B cell (primary cell): Measurements from ENCODE around the gene RABL2A. TPM values are rescaled to one million over a fixed set of nuclear protein-coding genes. Genes with fewer than 3 reads are reported as not detected.
"Not testable (repeated sequence)": the region's sequence is repeated elsewhere in the genome, so short reads cannot be mapped to it uniquely, and the experiment has no call there.

Source experiments
- ATAC-seq: fragments of 200-7000 bp; cut with Tn5 transposase; one replicate; pipeline ENCODE4 v1.10.0; 2021; ENCODE audit warnings: low read depth, mild to moderate bottlenecking, moderate number of reproducible peaks, moderate library complexity
- CTCF ChIA-PET: fragments of 350-600 bp; sonication (Branson Sonifier 250); formaldehyde crosslinking; loops from one replicate; lab custom pipeline; 2021; ENCODE audit warnings: antibody characterized with exemption, inconsistent platforms; lab: Charles Lee
- POLR2A ChIA-PET: fragments of 350-600 bp; sonication (Branson Sonifier 250); formaldehyde crosslinking; loops from one replicate; lab custom pipeline; 2021; ENCODE audit warnings: antibody characterized with exemption; lab: Charles Lee
- DNase-seq: peaks from one replicate; pipeline ENCODE4 v3.0.0; 2013
- H2AFZ ChIP-seq: 2 replicates; pipeline ENCODE4 v1.6.1; 2012; ENCODE audit warnings: mild to moderate bottlenecking, low read depth, low read length; ENCODE audit not compliant: insufficient read depth, poor library complexity, severe bottlenecking
- H3K27ac ChIP-seq, 2 donors: 1 replicate in 1 of 2; 2 replicates in 1 of 2; pipeline ENCODE4 v1.5.1; 2012 to 2013; ENCODE audit warnings: low read length in 2 of 2, mild to moderate bottlenecking in 2 of 2, moderate library complexity in 1 of 2
- H3K27me3 ChIP-seq, 4 experiments: fragments of 200-600 bp in 1 of 4; sonication (generic) in 1 of 4; replicated peaks in 1 of 4; 1 replicate in 2 of 4; 2 replicates in 2 of 4; pipeline versions ENCODE4 v1.6.1 to v1.7.0; 2013 to 2016; ENCODE audit warnings: low read length in 3 of 4, mild to moderate bottlenecking in 2 of 4, mixed read lengths in 1 of 4, moderate library complexity in 1 of 4; ENCODE audit not compliant: insufficient read depth in 4 of 4, control insufficient read depth in 3 of 4; ENCODE audit errors: control extremely low read depth in 1 of 4
- H3K36me3 ChIP-seq, 2 experiments: replicated peaks in 1 of 2; 1 replicate in 1 of 2; 2 replicates in 1 of 2; pipeline versions ENCODE4 v1.6.1 to v1.7.1; 2013; ENCODE audit warnings: low read length in 1 of 2; ENCODE audit not compliant: insufficient read depth in 2 of 2, control insufficient read depth in 1 of 2; ENCODE audit errors: control extremely low read depth in 1 of 2, extremely low read depth in 1 of 2
- H3K4me1 ChIP-seq, 2 donors: fragments of 200-600 bp in 1 of 2; sonication (generic) in 1 of 2; 1 replicate in 1 of 2; 2 replicates in 1 of 2; pipeline versions ENCODE4 v1.5.1 to v1.6.1; 2013 to 2017; ENCODE audit warnings: low read length in 2 of 2; ENCODE audit not compliant: control insufficient read depth in 2 of 2, insufficient read depth in 2 of 2
- H3K4me2 ChIP-seq: replicated peaks from 2 replicates; pipeline ENCODE3; 2012; ENCODE audit warnings: mild to moderate bottlenecking, low read depth, low read length; ENCODE audit not compliant: poor library complexity, severe bottlenecking
- H3K4me3 ChIP-seq, 5 experiments: fragments of 200-600 bp in 1 of 5; sonication (generic) in 1 of 5; 1 replicate in 3 of 5; 2 replicates in 2 of 5; pipeline versions ENCODE4 v1.5.1 to v1.7.0; 2011 to 2016; ENCODE audit warnings: low read length in 4 of 5, mild to moderate bottlenecking in 4 of 5, low read depth in 2 of 5, control low read depth in 1 of 5, moderate library complexity in 1 of 5; ENCODE audit not compliant: insufficient read depth in 1 of 5; ENCODE audit errors: control extremely low read depth in 1 of 5, extremely low read depth in 1 of 5
- H3K79me2 ChIP-seq: fragments of 200-600 bp; sonication (generic); one replicate; pipeline ENCODE4 v1.6.0; 2016; ENCODE audit warnings: low read length; ENCODE audit not compliant: control insufficient read depth, insufficient read depth
- H3K9ac ChIP-seq: fragments of 200-600 bp; sonication (generic); 2 replicates; pipeline ENCODE4 v1.6.1; 2017; ENCODE audit warnings: mild to moderate bottlenecking, low read length, moderate library complexity
- H3K9me3 ChIP-seq, 3 donors: one replicate each; pipeline versions ENCODE4 v1.6.1 to v1.7.1; 2013; ENCODE audit warnings: low read length in 2 of 3; ENCODE audit not compliant: control insufficient read depth in 2 of 3, insufficient read depth in 1 of 3; ENCODE audit errors: control extremely low read depth in 1 of 3
- H4K20me1 ChIP-seq: 2 replicates; pipeline ENCODE4 v1.6.0; 2012; ENCODE audit warnings: mild to moderate bottlenecking, low read length; ENCODE audit not compliant: insufficient read depth, control insufficient read depth, poor library complexity, severe bottlenecking
- H3K27ac Mint-ChIP-seq: one replicate; pipeline ENCODE4 v1.8.0; 2021; ENCODE audit warnings: mixed read lengths
- H3K27me3 Mint-ChIP-seq: one replicate; pipeline ENCODE4 v1.8.0; 2021; ENCODE audit warnings: mixed read lengths
- H3K4me1 Mint-ChIP-seq: one replicate; pipeline ENCODE4 v1.8.0; 2021; ENCODE audit warnings: mixed read lengths
- H3K4me3 Mint-ChIP-seq: one replicate; pipeline ENCODE4 v1.8.0; 2021; ENCODE audit warnings: mixed read lengths
- H3K9me3 Mint-ChIP-seq: one replicate; pipeline ENCODE4 v1.8.0; 2022; ENCODE audit warnings: mixed read lengths; ENCODE audit not compliant: insufficient read depth
- CTCF ChIP-seq: fragments of 200-600 bp; IDR thresholded peaks from one replicate; pipeline ENCODE4 v1.8.0; 2022; ENCODE audit warnings: antibody characterized with exemption, mild to moderate bottlenecking
- WGBS: methylation state at CpG from one replicate; pipeline ENCODE4 v1.1.5; 2013; ENCODE audit warnings: missing lambda C conversion rate; ENCODE audit not compliant: insufficient coverage; 5-methylcytosine and 5-hydroxymethylcytosine counted together
- intact Hi-C: fragments of 100-400 bp; cut with micrococcal nuclease; formaldehyde crosslinking; loops from one replicate; pipeline ENCODE4 v1.10.0; 2022
- polyA plus RNA-seq: library from polyadenylated mRNA; depleted of rRNA; stranded (reverse); fragments of >200 nt; gene quantifications from 2 replicates; pipeline ENCODE4 v1.2.3, GENCODE V29; 2012
- total RNA-seq, 2 donors: library from RNA; stranded (reverse); fragments of 120-200 nt in 1 of 2; gene quantifications; 1 replicate in 1 of 2; 2 replicates in 1 of 2; pipeline versions ENCODE4 v1.2.3 to v1.2.4, GENCODE V29; 2013 to 2022

The RABL2A gene
- total and polyA plus RNA-seq, 2 donors (not counting 1 experiment from before 2014, with no cell fraction given), result 50.6 to 84.7 TPM

GRCh38 chr2:113587201-113587600 lies 39.9 kb upstream of the RABL2A start:
- WGBS, result no CpG with 5 or more reads among the region's 3 CpGs
- POLR2A ChIA-PET, H3K27me3 ChIP-seq, H3K27me3 Mint-ChIP-seq, H3K36me3 ChIP-seq, H3K4me3 ChIP-seq, H3K27ac ChIP-seq, H3K9me3 ChIP-seq, H2AFZ ChIP-seq, CTCF ChIA-PET, H3K4me1 ChIP-seq, H3K27ac Mint-ChIP-seq, H3K4me3 Mint-ChIP-seq, H3K79me2 ChIP-seq, H4K20me1 ChIP-seq, H3K4me2 ChIP-seq, H3K9me3 Mint-ChIP-seq, intact Hi-C loops, ATAC-seq, H3K9ac ChIP-seq: not testable (repeated sequence)
- TF ChIP-seq CTCF, result peak; percentile 68
- peaks cover 25% of the 10 kb centered on the region for H3K4me1 Mint-ChIP-seq
- peak; percentile 58 for DNase-seq

- H3K27ac ChIP-seq, H4K20me1 ChIP-seq, intact Hi-C loops, H3K9ac ChIP-seq, H3K4me3 Mint-ChIP-seq, ATAC-seq, H3K4me1 ChIP-seq, CTCF ChIA-PET, H3K4me2 ChIP-seq, H3K27me3 ChIP-seq, H3K9me3 Mint-ChIP-seq, H3K27me3 Mint-ChIP-seq, H3K36me3 ChIP-seq, H3K4me3 ChIP-seq, H3K79me2 ChIP-seq, POLR2A ChIA-PET, H3K27ac Mint-ChIP-seq, H3K9me3 ChIP-seq, DNase-seq, H2AFZ ChIP-seq: not testable (repeated sequence)
- peaks cover 15% of the 10 kb centered on the region for H3K4me1 Mint-ChIP-seq
- WGBS, result 94% methylated on average over 2 of the region's 7 CpGs
These were observed 37.5 kb upstream of the RABL2A start for GRCh38 chr2:113589591-113589990.

GRCh38 chr2:113591926-113592325 lies 35.1 kb upstream of the RABL2A start:
- ATAC-seq, H2AFZ ChIP-seq, H3K9me3 Mint-ChIP-seq, H3K4me1 Mint-ChIP-seq, H3K27ac ChIP-seq, H3K4me3 ChIP-seq, H4K20me1 ChIP-seq, intact Hi-C loops, H3K36me3 ChIP-seq, H3K4me3 Mint-ChIP-seq, H3K4me1 ChIP-seq, CTCF ChIA-PET, DNase-seq, H3K27me3 ChIP-seq, H3K27ac Mint-ChIP-seq, H3K27me3 Mint-ChIP-seq, H3K4me2 ChIP-seq, H3K9ac ChIP-seq, H3K79me2 ChIP-seq, H3K9me3 ChIP-seq, POLR2A ChIA-PET: not testable (repeated sequence)
- WGBS, result no CpG with 5 or more reads among the region's 9 CpGs

- not testable (repeated sequence) for H3K27ac Mint-ChIP-seq, H3K36me3 ChIP-seq
These were observed 33.8 kb upstream of the RABL2A start for GRCh38 chr2:113593280-113593679.

More at GRCh38 chr2:113593280-113593679, 33.8 kb upstream of the RABL2A start:
- H3K9me3 Mint-ChIP-seq, H3K4me2 ChIP-seq, H3K27me3 Mint-ChIP-seq, intact Hi-C loops, H3K27ac ChIP-seq, POLR2A ChIA-PET, DNase-seq, H3K4me3 Mint-ChIP-seq, H3K27me3 ChIP-seq, H2AFZ ChIP-seq, H3K9me3 ChIP-seq, H3K79me2 ChIP-seq, ATAC-seq, H3K4me3 ChIP-seq, H3K4me1 Mint-ChIP-seq, H3K4me1 ChIP-seq, CTCF ChIA-PET, H4K20me1 ChIP-seq, H3K9ac ChIP-seq: not testable (repeated sequence)
- 80% methylated on average over 1 of the region's 6 CpGs for WGBS
